Adrenal gland (tissue), 5 donors: ENCODE measurements around the gene CALML3.

Experiments
- POLR2A ChIP-seq, 2 donors: fragments of 450-650 bp; IDR thresholded peaks; one replicate each; pipeline ENCODE4 v1.6.1; 2017; ENCODE audit warnings: antibody characterized with exemption in 2 of 2, mild to moderate bottlenecking in 2 of 2, moderate library complexity in 1 of 2
- TF ChIP-seq, protein P1 (sequence below), 6 experiments: fragments of 450-650 bp in 4 of 6; fragments of 200-600 bp in 2 of 6; sonication (generic) in 1 of 6; IDR thresholded peaks; 1 replicate in 5 of 6; 2 replicates in 1 of 6; pipeline versions ENCODE4 v1.5.1 to v1.8.0; 2016 to 2021; ENCODE audit warnings: antibody characterized with exemption in 6 of 6, mild to moderate bottlenecking in 2 of 6, moderate library complexity in 1 of 6
- donor health status: DM: no; HTN: no; CAD: no.

DNA sequence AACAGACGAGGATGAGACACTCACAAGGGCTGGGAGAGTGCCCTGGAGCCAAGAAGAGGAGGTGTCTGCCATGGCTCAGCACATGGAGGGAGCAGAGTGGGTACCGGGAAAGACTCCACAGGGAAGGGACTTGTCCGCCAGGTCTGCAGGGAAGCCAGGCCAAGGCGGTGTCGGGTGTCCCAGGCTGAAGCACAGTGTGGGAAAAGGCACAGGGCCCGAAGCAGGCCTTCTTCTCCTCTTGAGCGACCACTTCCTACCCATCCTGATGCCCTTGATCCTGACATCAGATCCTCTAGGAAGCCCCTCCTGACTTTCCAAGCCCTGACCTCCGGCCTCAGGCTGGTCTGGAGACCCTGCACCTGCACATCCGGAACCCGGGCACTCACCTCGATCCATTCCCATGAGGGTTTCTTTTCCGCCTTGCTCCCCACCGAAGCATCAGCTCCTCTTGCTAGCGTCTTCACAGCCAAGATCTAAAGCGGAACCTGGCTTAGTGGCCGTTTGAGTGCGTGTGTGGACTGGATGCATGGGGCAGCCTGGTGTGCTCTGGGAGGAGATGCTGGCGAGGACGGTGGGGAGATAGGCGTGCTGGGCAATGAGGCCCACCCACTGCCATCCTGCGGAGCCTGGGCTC is 8.5 kb downstream of the CALML3 start:
- TF ChIP-seq, protein P1, sequence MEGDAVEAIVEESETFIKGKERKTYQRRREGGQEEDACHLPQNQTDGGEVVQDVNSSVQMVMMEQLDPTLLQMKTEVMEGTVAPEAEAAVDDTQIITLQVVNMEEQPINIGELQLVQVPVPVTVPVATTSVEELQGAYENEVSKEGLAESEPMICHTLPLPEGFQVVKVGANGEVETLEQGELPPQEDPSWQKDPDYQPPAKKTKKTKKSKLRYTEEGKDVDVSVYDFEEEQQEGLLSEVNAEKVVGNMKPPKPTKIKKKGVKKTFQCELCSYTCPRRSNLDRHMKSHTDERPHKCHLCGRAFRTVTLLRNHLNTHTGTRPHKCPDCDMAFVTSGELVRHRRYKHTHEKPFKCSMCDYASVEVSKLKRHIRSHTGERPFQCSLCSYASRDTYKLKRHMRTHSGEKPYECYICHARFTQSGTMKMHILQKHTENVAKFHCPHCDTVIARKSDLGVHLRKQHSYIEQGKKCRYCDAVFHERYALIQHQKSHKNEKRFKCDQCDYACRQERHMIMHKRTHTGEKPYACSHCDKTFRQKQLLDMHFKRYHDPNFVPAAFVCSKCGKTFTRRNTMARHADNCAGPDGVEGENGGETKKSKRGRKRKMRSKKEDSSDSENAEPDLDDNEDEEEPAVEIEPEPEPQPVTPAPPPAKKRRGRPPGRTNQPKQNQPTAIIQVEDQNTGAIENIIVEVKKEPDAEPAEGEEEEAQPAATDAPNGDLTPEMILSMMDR (IDR thresholded peaks at IDR 0.05): no peak
- TF ChIP-seq POLR2A (IDR thresholded peaks at IDR 0.05): no peak
